ENCODE measurements around the gene CDC42SE2.

DNA sequence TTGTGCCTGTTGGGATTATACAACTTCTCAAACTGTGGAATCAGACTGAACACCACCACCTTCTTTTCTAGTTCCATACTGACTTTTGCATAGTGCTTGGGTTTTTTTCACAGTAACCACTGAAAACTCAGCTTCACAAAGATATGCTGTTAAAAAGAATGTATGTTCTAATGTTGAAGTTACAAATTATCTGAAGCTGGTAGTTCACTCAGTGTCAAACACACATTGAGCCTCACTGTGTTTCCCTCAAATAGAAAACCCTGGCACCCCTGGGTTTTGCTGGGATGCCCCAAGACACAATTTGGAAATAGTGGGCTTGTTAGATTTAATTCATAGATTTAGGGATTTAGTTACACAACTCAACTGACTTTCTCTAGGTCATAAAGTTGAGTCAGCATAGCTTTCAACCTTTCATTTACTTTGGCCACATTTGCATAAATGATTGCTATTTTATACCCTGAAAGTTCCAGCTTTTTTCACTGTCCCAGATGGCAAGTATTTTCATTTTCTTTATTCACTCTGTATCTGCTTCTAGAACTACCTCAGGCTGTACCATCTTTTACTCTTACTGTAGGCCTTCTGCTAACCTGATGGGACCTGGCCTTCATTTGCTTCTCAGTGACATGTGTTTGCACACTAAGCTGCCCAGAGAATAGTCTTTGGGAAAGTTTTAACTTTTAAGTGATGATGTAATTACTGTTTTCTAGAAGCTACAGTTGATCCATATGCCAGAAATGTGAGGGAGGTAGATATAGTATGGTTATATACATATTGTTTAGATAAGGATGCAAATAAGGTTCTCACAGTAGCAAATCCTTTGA lies 115.1 kb downstream of the CDC42SE2 start:
- TF ChIP-seq, protein P1, sequence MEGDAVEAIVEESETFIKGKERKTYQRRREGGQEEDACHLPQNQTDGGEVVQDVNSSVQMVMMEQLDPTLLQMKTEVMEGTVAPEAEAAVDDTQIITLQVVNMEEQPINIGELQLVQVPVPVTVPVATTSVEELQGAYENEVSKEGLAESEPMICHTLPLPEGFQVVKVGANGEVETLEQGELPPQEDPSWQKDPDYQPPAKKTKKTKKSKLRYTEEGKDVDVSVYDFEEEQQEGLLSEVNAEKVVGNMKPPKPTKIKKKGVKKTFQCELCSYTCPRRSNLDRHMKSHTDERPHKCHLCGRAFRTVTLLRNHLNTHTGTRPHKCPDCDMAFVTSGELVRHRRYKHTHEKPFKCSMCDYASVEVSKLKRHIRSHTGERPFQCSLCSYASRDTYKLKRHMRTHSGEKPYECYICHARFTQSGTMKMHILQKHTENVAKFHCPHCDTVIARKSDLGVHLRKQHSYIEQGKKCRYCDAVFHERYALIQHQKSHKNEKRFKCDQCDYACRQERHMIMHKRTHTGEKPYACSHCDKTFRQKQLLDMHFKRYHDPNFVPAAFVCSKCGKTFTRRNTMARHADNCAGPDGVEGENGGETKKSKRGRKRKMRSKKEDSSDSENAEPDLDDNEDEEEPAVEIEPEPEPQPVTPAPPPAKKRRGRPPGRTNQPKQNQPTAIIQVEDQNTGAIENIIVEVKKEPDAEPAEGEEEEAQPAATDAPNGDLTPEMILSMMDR (IDR thresholded peaks at IDR 0.05): no peak
- no peak for TF ChIP-seq SP1 (CRISPR knock-in tag; conservative IDR thresholded peaks at IDR 0.05)
